Astrocyte of the cerebellum (primary cell): ENCODE data around the gene CCR8.
"Not testable (repeated sequence)": the region's sequence is repeated elsewhere in the genome, so short reads cannot be mapped to it uniquely, and the experiment has no call there.

ENCODE experiments used
- DNase-seq: peaks from one replicate; pipeline ENCODE4 v3.0.0-alpha.2; 2011; ENCODE audit warnings: low read depth
- H3K4me3 ChIP-seq: 2 replicates; pipeline ENCODE4 v1.5.1; 2011; ENCODE audit warnings: mild to moderate bottlenecking, low read depth, low read length, moderate library complexity
- CTCF ChIP-seq: IDR thresholded peaks from 2 replicates; pipeline ENCODE4 v1.5.1; 2012; ENCODE audit warnings: low read length, low read depth, moderate library complexity, mild to moderate bottlenecking; ENCODE audit errors: missing control alignments
- in situ Hi-C: cut with HindIII; loops from 2 replicates; pipeline ENCODE4 v1.10.0; 2017; ENCODE audit warnings: low sequenced_read_pairs

Gene CCR8

GRCh38 chr3:39344746-39345344, 15.3 kb downstream of the CCR8 start:
- TF ChIP-seq CTCF = no peak
- no peak for DNase-seq
- in situ Hi-C loops = no loop called here
- H3K4me3 ChIP-seq = no peak overlapping the region

- no peak overlapping the region for H3K4me3 ChIP-seq
- no peak for TF ChIP-seq CTCF
- no peak for DNase-seq
- in situ Hi-C loops = no loop called here
Measured at GRCh38 chr3:39346785-39347585, 17.5 kb downstream of the CCR8 start.

- in situ Hi-C loops = no loop called here
- no peak for DNase-seq
- TF ChIP-seq CTCF = no peak
- H3K4me3 ChIP-seq = no peak overlapping the region
Measured at GRCh38 chr3:39347586-39347876, 18.0 kb downstream of the CCR8 start.

GRCh38 chr3:39349080-39349479, 19.6 kb downstream of the CCR8 start:
- no peak for DNase-seq
- in situ Hi-C loops = no loop called here
- no peak for TF ChIP-seq CTCF

GRCh38 chr3:39350714-39351113, 21.2 kb downstream of the CCR8 start:
- in situ Hi-C loops = no loop called here
- no peak for DNase-seq
- TF ChIP-seq CTCF = no peak
- no peak overlapping the region for H3K4me3 ChIP-seq

More at GRCh38 chr3:39349080-39349479, 19.6 kb downstream of the CCR8 start:
- H3K4me3 ChIP-seq = no peak overlapping the region

GRCh38 chr3:39351134-39351533, 21.6 kb downstream of the CCR8 start:
- DNase-seq, H3K4me3 ChIP-seq, in situ Hi-C loops: not testable (repeated sequence)

- in situ Hi-C loops, H3K4me3 ChIP-seq, DNase-seq: not testable (repeated sequence)
Measured at GRCh38 chr3:39353168-39353927, 23.8 kb downstream of the CCR8 start.
